ENCODE data around the gene RAPGEF4.
"Not testable (repeated sequence)": the region's sequence is repeated elsewhere in the genome, so short reads cannot be mapped to it uniquely, and the experiment has no call there.

The RAPGEF4 gene

GRCh38 chr2:172770887-172771286 lies 35.2 kb downstream of the RAPGEF4 start:
- DNase-seq (ENCODE audit: extremely low read depth in 1 of 2, low read depth in 1 of 2), result no peak

DNA sequence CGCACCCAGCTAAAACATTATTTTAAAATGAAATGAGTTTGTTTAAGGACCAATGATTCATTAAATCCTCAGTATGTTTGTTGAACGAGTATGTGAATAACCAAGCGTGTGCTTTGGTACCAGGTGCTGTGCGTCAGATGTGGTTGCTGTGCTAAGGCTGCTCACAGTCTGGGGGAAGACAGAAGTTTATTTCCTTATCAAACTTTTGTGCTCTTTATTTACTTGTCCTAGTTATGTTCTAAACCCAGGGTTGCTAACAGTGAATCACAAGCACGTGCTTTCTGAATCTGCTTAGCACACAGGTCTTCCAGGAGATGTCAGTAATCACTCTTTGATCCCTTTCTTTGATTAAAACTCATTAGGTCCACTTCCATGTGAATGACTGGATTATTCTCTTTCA lies 37.0 kb downstream of the RAPGEF4 start:
- DNase-seq (ENCODE audit: extremely low read depth in 1 of 2, low read depth in 1 of 2), result no peak

DNA sequence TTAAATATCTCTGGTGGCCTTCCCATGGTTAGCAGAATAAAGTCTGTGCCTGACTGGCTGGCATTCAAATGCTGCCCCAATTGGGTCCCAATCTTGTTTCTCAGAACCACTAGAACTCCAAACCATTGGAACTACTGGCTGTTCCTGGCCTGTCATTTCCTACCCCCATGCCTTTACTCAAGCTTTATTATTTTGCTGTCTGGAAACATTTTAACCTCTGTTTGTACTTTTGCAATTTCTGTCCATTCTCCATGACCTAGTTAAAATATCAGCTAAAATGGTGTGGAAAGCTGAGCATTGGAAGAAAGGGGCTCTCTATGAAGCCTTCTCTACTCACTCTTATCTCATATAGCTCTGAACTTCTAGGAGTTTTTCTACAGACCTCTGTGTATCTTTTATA lies 38.7 kb downstream of the RAPGEF4 start:
- DNase-seq (ENCODE audit: extremely low read depth in 1 of 2, low read depth in 1 of 2), result no peak

DNA sequence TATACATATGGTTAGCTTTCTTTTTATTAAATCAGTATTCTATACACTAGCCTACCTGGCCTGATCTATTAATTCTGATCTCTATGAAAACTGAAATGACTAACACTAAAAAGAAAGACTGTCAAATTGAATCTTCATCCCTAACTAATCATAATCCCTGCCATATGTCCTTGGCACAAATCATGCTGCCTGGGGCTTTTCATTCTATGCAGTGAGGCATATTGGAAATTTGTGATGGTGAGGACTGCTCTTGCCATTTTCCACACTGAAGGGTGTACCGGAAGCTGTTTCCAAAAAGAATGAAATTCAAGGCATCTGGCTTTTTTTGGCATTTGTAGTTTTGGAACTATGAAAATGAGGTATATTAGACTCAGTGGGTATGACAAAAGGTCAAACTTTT lies 39.7 kb downstream of the RAPGEF4 start:
- no peak for DNase-seq (ENCODE audit: extremely low read depth in 1 of 2, low read depth in 1 of 2)

GRCh38 chr2:172777431-172777830 lies 41.8 kb downstream of the RAPGEF4 start:
- DNase-seq (ENCODE audit: extremely low read depth in 1 of 2, low read depth in 1 of 2), result no peak

GRCh38 chr2:172782506-172783164 lies 47.0 kb downstream of the RAPGEF4 start:
- DNase-seq (ENCODE audit: extremely low read depth in 1 of 2, low read depth in 1 of 2), result no peak

GRCh38 chr2:172783165-172783898 lies 47.7 kb downstream of the RAPGEF4 start:
- DNase-seq (ENCODE audit: extremely low read depth in 1 of 2, low read depth in 1 of 2), result no peak

DNA sequence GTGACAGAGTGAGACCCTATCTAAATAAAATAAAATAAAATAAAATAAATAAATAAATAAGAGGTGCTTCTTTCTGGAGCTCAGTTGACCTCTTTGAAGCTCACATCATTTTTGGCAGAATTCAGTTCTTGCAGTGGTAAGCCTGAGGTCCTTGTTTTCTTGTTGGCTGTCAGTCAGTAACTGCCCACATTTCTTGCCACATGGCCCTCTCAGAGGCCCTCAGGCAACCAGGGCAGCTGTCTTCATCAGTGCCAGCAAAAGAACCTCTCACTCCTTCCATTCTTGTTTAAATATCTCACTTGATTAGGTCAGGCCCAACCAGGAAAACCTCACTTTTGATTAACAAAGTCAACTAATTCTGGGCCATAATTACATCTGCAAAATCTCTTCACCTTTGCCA lies 53.2 kb downstream of the RAPGEF4 start:
- no peak for DNase-seq (ENCODE audit: extremely low read depth in 1 of 2, low read depth in 1 of 2)

DNA sequence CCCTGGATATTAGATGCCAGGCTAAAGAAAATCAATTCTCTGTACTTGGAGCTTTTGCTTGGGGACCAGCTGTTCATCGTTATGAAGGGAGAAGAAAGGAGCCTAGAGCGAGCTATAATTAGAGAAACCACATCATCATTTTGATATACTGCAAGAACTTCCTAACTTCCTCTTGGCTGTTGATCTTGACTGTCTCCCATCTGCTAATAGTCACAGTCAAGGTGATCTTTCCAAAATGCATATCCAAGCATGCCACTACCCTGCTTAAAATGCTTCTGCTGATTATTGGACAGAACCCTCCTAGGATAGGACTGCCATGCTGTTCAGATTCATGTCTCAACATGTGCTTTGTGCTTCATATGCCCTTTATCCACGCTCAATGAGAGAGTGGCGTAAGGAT lies 54.8 kb downstream of the RAPGEF4 start:
- DNase-seq (ENCODE audit: extremely low read depth in 1 of 2, low read depth in 1 of 2), result no peak

DNA sequence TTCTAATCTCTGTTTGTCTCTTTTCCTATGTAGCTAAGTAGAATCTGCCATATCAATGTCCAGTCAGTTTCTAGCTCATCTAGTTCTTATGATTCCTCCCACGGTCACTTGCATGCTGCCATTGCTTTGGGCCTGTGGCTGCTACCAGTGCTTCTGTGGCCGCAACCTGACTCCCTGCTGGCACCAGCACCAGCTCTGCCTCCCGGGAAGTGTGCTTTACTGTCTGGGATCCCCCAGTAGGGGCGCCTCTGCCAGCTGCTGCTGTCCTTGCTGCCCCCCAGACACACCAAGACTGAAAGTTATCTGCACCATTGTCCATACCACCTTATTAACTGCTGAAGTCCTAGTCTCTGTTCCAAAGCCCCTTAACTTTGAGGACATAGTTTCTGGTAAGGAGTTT lies 56.3 kb downstream of the RAPGEF4 start:
- no peak for DNase-seq (ENCODE audit: extremely low read depth in 1 of 2, low read depth in 1 of 2)

DNA sequence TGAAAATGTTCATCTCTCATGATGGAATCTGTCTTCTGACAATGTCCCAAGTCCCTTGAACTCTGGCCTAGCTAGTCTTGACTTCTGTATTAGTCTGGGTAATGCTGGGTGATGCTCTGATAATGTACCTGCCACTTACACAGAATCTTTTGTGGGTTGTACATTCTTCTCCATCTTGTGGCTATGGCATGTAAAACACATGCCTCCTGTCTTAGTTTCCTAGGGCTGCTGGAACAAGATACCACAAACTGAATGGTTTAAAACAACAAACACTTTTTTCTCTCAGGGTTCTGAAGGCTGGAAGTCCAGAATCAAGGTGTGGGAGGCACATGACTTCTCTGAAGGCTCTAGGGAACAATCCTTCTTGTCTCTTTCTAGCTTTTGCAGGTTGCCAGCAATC lies 57.1 kb downstream of the RAPGEF4 start:
- DNase-seq (ENCODE audit: extremely low read depth in 1 of 2, low read depth in 1 of 2), result no peak

DNA sequence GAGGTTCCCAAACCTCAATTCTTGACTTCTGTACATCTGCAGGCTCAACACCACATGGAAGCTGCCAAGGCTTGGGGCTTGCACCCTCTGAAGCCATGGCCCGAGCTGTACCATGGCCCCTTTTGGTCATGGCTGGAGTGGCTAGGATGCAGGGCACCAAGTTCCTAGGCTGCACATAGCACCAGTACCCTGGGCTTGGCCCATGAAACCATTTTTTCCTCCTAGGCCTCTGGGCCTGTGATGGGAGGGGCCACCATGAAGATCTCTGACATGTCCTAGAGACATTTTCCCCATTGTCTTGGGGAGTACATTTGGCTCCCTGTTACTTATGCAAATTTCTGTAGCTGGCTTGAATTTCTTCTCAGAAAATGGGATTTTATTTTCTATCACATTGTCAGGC lies 67.7 kb downstream of the RAPGEF4 start:
- DNase-seq (ENCODE audit: extremely low read depth in 1 of 2, low read depth in 1 of 2), result not testable (repeated sequence)

GRCh38 chr2:172804423-172804822 lies 68.8 kb downstream of the RAPGEF4 start:
- DNase-seq (ENCODE audit: extremely low read depth in 1 of 2, low read depth in 1 of 2), result no peak

- DNase-seq (ENCODE audit: extremely low read depth in 1 of 2, low read depth in 1 of 2), result no peak
These were observed 70.8 kb downstream of the RAPGEF4 start for GRCh38 chr2:172806493-172806892.

GRCh38 chr2:172806996-172807395 lies 71.4 kb downstream of the RAPGEF4 start:
- DNase-seq (ENCODE audit: extremely low read depth in 1 of 2, low read depth in 1 of 2), result no peak

DNA sequence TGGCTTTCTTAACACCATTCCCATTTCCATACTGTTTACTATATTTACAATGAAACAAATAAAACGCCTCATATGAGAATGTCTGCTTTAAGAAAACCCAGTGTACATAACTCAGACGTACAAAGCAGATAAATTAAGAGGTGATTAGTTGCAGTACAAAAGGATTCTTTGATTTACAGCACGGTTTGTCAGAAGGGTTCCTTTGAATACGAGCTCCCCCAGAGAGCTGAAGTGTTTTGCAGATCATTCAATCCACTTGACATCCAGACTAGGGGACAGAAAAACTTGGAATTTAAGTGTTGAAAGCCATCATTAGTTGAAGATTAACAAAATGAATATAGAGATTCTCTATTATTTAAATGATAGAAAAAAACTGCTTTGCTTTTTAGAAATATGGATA lies 72.5 kb downstream of the RAPGEF4 start:
- DNase-seq (ENCODE audit: extremely low read depth in 1 of 2, low read depth in 1 of 2), result no peak

DNA sequence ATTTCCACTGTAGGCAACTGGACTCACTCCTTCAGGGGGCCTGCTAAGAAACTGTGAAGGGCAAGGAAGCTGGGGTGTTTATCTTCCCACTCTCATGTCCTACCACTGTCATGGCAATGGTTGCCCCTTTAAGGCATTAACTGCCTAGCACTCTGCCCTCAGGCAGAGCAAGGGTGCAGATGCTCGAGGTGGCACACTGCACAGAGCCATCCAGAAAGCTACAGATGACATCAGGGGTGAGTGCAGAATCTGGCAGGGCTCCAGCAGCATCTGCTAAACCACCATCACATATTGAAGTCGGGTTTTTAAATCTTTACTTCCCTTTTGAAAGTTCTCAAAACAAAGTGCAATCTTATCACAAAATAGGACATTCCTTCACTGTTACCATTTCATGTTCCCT lies 75.4 kb downstream of the RAPGEF4 start:
- DNase-seq (ENCODE audit: extremely low read depth in 1 of 2, low read depth in 1 of 2), result no peak

DNA sequence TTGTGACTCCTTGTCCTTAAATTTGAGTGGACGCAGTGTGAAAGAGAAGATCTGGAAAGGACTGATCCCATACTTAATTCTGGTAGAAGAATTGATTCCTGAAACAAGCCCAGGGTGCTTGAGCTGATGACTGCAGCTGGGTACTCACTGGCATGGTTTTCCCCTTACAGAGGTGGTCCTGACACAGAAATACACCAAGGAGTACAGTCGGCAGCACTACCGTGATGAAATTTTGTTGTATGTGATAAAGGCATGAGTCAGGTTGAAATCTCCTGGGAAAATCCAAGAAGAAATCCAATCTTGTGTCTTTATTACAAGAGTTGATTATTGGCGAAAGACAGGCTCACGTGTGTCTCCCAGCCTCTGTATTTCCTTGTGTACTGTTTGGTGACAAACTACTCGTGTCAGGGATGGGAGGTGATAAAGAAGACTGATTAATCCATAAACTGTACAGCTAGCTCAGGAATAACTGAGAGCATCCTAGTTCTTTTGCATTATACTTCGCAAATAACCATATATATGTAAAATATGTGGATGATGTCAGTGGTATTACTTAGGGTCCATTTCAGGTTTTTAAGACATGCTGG lies 76.6 kb downstream of the RAPGEF4 start:
- DNase-seq (ENCODE audit: extremely low read depth in 1 of 2, low read depth in 1 of 2), result no peak

GRCh38 chr2:172813314-172813888 lies 77.8 kb downstream of the RAPGEF4 start:
- no peak for DNase-seq (ENCODE audit: extremely low read depth in 1 of 2, low read depth in 1 of 2)

DNA sequence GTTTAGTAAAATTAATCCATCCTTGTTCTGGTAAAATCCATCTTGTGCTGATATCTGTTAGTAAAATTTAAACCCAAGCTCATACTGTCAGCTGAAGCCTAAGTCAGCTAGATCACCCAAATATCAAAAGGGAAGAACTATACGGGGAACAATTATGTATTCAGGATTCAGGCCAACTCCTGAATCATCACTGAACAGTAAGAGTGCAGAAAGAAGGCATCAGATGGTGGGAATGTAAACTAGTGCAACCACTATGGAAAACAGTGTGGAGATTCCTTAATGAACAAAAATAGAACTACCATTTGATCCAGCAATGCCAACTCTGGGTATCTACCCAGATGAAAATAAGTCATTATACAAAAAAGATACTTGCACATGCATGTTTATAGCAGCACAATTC lies 81.8 kb downstream of the RAPGEF4 start:
- no peak for DNase-seq (ENCODE audit: extremely low read depth in 1 of 2, low read depth in 1 of 2)

- no peak for DNase-seq (ENCODE audit: extremely low read depth in 1 of 2, low read depth in 1 of 2)
These were observed 84.3 kb downstream of the RAPGEF4 start for GRCh38 chr2:172819943-172820342.
